Astrocyte (in vitro differentiated cells and primary cell): ENCODE results near the gene NR4A2. TPM values are rescaled to one million over a fixed set of nuclear protein-coding genes. Genes with fewer than 3 reads are reported as not detected.

Experiments used
- DNase-seq: peaks from one replicate; pipeline ENCODE4 v3.0.0-alpha.2; 2010; ENCODE audit warnings: low read depth
- FAIRE-seq: peaks from 2 replicates; lab custom pipeline; 2011; peaks lifted over from hg19 to GRCh38; lab: Jason Lieb, UNC
- H2AFZ ChIP-seq: 2 replicates; pipeline ENCODE4 v1.6.0; 2012; ENCODE audit warnings: low read depth, low read length, inconsistent platforms
- H3K27ac ChIP-seq: 2 replicates; pipeline ENCODE4 v1.5.1; 2011; ENCODE audit warnings: low read depth, low read length, inconsistent platforms
- H3K27me3 ChIP-seq: 2 replicates; pipeline ENCODE4 v1.6.0; 2011; ENCODE audit warnings: low read length, inconsistent platforms; ENCODE audit not compliant: insufficient read depth
- H3K36me3 ChIP-seq: 2 replicates; pipeline ENCODE4 v1.5.1; 2011; ENCODE audit warnings: low read length, inconsistent platforms; ENCODE audit not compliant: insufficient read depth
- H3K4me1 ChIP-seq: 2 replicates; pipeline ENCODE4 v1.5.1; 2011; ENCODE audit warnings: low read length, inconsistent platforms; ENCODE audit not compliant: insufficient read depth
- H3K4me2 ChIP-seq: 2 replicates; pipeline ENCODE4 v1.6.0; 2012; ENCODE audit warnings: low read length, inconsistent platforms
- H3K4me3 ChIP-seq: 2 replicates; pipeline ENCODE4 v1.5.1; 2011; ENCODE audit warnings: low read depth, mild to moderate bottlenecking, low read length, inconsistent platforms; ENCODE audit not compliant: insufficient read depth
- H3K79me2 ChIP-seq: 2 replicates; pipeline ENCODE4 v1.6.0; 2012; ENCODE audit warnings: mild to moderate bottlenecking, low read length, inconsistent platforms; ENCODE audit not compliant: insufficient read depth
- H3K9ac ChIP-seq: 2 replicates; pipeline ENCODE4 v1.6.0; 2012; ENCODE audit warnings: mild to moderate bottlenecking, low read length, inconsistent platforms
- H3K9me3 ChIP-seq: 2 replicates; pipeline ENCODE4 v1.5.1; 2012; ENCODE audit warnings: low read depth, mild to moderate bottlenecking, low read length, inconsistent platforms; ENCODE audit not compliant: insufficient read depth
- H4K20me1 ChIP-seq: 2 replicates; pipeline ENCODE4 v1.6.0; 2012; ENCODE audit warnings: low read length, inconsistent platforms; ENCODE audit not compliant: insufficient read depth
- H3K27ac Mint-ChIP-seq: one replicate; pipeline ENCODE4 v1.8.0; 2021; ENCODE audit warnings: mild to moderate bottlenecking, mixed read lengths; ENCODE audit not compliant: unreplicated experiment
- H3K27me3 Mint-ChIP-seq: one replicate; pipeline ENCODE4 v1.8.0; 2021; ENCODE audit warnings: low read depth, mixed read lengths; ENCODE audit not compliant: unreplicated experiment
- H3K36me3 Mint-ChIP-seq: one replicate; pipeline ENCODE4 v1.8.0; 2021; ENCODE audit warnings: low read depth, mixed read lengths; ENCODE audit not compliant: unreplicated experiment
- H3K4me1 Mint-ChIP-seq: one replicate; pipeline ENCODE4 v1.8.0; 2021; ENCODE audit warnings: low read depth, mixed read lengths; ENCODE audit not compliant: unreplicated experiment
- H3K4me3 Mint-ChIP-seq: one replicate; pipeline ENCODE4 v1.8.0; 2021; ENCODE audit warnings: mild to moderate bottlenecking, moderate library complexity, mixed read lengths; ENCODE audit not compliant: unreplicated experiment
- H3K9me3 Mint-ChIP-seq: one replicate; pipeline ENCODE4 v1.8.0; 2021; ENCODE audit warnings: mild to moderate bottlenecking, mixed read lengths; ENCODE audit not compliant: unreplicated experiment
- EZH2 ChIP-seq: IDR thresholded peaks from 2 replicates; pipeline ENCODE4 v1.6.1; 2012; ENCODE audit warnings: mild to moderate bottlenecking, low read length, inconsistent platforms; ENCODE audit not compliant: insufficient read depth
- total RNA-seq: library from RNA; stranded (reverse); gene quantifications from 2 replicates; pipeline ENCODE4 v1.2.1, GENCODE V29; 2021
- TF ChIP-seq, protein P1 (sequence below): IDR thresholded peaks from 2 replicates; pipeline ENCODE4 v1.5.1; 2011; ENCODE audit warnings: low read depth, mild to moderate bottlenecking, inconsistent platforms, low read length, moderate library complexity; ENCODE audit not compliant: insufficient read depth

Gene NR4A2
- total RNA-seq, 1 donor from 2014 or later = 1.3 TPM

GRCh38 chr2:156347431-156347830 is 14.9 kb upstream of the NR4A2 start:
- no peak for DNase-seq
- H2AFZ ChIP-seq = no peak overlapping the region
- H3K9me3 ChIP-seq = no peaks in the 10 kb centered on the region
- no peak overlapping the region for H3K27ac Mint-ChIP-seq
- TF ChIP-seq, protein P1, sequence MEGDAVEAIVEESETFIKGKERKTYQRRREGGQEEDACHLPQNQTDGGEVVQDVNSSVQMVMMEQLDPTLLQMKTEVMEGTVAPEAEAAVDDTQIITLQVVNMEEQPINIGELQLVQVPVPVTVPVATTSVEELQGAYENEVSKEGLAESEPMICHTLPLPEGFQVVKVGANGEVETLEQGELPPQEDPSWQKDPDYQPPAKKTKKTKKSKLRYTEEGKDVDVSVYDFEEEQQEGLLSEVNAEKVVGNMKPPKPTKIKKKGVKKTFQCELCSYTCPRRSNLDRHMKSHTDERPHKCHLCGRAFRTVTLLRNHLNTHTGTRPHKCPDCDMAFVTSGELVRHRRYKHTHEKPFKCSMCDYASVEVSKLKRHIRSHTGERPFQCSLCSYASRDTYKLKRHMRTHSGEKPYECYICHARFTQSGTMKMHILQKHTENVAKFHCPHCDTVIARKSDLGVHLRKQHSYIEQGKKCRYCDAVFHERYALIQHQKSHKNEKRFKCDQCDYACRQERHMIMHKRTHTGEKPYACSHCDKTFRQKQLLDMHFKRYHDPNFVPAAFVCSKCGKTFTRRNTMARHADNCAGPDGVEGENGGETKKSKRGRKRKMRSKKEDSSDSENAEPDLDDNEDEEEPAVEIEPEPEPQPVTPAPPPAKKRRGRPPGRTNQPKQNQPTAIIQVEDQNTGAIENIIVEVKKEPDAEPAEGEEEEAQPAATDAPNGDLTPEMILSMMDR = no peak
- TF ChIP-seq EZH2 = no peak
- H3K4me3 ChIP-seq = no peak overlapping the region
- no peak overlapping the region for H3K4me3 Mint-ChIP-seq
- H3K4me2 ChIP-seq = no peak overlapping the region
- H3K4me1 ChIP-seq = no peaks in the 10 kb centered on the region
- H3K27ac ChIP-seq = no peak overlapping the region
- H3K9me3 Mint-ChIP-seq = no peaks in the 10 kb centered on the region
- peaks cover 12% of the 10 kb centered on the region for H3K4me1 Mint-ChIP-seq
- H3K36me3 Mint-ChIP-seq = no peaks in the 10 kb centered on the region
- H4K20me1 ChIP-seq = no peaks in the 10 kb centered on the region
- no peaks in the 10 kb centered on the region for H3K27me3 ChIP-seq
- no peaks in the 10 kb centered on the region for H3K36me3 ChIP-seq
- no peaks in the 10 kb centered on the region for H3K79me2 ChIP-seq
- no peak for FAIRE-seq
- no peak overlapping the region for H3K9ac ChIP-seq
- no peaks in the 10 kb centered on the region for H3K27me3 Mint-ChIP-seq

DNA sequence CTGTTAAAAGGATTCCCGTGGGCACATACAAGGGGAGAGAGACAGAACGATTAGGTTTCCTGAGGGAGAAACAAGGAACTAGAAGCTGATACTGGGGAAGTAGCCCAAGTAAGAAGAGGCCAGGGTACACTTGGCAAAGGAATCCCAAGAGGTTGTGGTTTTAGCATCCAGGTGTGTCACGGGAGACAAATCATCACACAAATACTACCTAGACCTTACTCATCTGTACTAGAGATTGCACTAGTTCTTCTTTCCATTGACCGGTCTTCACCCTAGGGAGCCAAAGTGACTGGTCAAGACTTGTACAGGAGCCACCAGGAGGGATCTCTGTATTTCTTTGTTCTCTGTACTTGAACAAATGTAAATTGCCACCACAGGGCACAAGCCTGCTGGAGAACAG is 14.2 kb upstream of the NR4A2 start:
- DNase-seq (no peak), FAIRE-seq (no peak)
- Histone ChIP-seq H3K27me3 (no peaks in the 10 kb centered on the region), H3K36me3 (no peaks in the 10 kb centered on the region), H3K4me2 (no peak overlapping the region), H2AFZ (no peak overlapping the region), H3K9ac (no peak overlapping the region), H3K4me1 (no peaks in the 10 kb centered on the region), H3K4me3 (no peak overlapping the region), H3K27ac (no peak overlapping the region), H3K9me3 (no peaks in the 10 kb centered on the region), H4K20me1 (no peaks in the 10 kb centered on the region), H3K79me2 (no peaks in the 10 kb centered on the region)
- H3K9me3 Mint-ChIP-seq = no peaks in the 10 kb centered on the region
- H3K36me3 Mint-ChIP-seq = no peaks in the 10 kb centered on the region
- no peak overlapping the region for H3K4me3 Mint-ChIP-seq
- H3K27me3 Mint-ChIP-seq = no peaks in the 10 kb centered on the region
- peaks cover 12% of the 10 kb centered on the region for H3K4me1 Mint-ChIP-seq
- no peak overlapping the region for H3K27ac Mint-ChIP-seq
- TF ChIP-seq EZH2 = no peak
- TF ChIP-seq, protein P1 = no peak

DNA sequence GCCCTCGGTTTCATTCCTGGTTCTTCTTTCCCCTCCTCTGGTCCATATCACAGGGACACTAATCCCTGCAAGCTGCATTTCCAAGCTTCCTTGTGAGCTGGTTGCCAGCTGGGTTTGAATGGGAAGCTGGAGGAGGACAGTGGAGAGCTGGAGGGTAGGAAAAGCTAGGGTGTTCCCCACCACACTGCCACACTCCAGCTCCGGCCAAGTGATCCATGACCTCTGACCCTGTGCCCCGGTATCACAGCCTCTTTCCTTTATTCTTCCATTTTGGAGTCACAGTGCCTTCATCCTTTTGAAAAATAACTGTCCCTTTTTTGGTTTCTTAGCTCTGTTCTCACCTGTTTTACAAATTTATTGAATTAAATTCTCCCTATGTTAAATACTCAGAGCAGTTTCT is 13.1 kb upstream of the NR4A2 start:
- FAIRE-seq (no peak), DNase-seq (no peak)
- no peak overlapping the region for H3K4me2 ChIP-seq
- H3K36me3 ChIP-seq = no peaks in the 10 kb centered on the region
- no peaks in the 10 kb centered on the region for H4K20me1 ChIP-seq
- Mint-ChIP-seq H3K9me3 (no peaks in the 10 kb centered on the region), H3K36me3 (no peaks in the 10 kb centered on the region), H3K27ac (no peak overlapping the region), H3K27me3 (no peaks in the 10 kb centered on the region), H3K4me1 (peaks cover 12% of the 10 kb centered on the region), H3K4me3 (no peak overlapping the region)
- no peaks in the 10 kb centered on the region for H3K27me3 ChIP-seq
- no peak overlapping the region for H3K4me3 ChIP-seq
- no peak overlapping the region for H3K27ac ChIP-seq
- H3K79me2 ChIP-seq = no peaks in the 10 kb centered on the region
- no peaks in the 10 kb centered on the region for H3K9me3 ChIP-seq
- no peak overlapping the region for H2AFZ ChIP-seq
- TF ChIP-seq, protein P1 = no peak
- TF ChIP-seq EZH2 = no peak
- peaks cover 4% of the 10 kb centered on the region for H3K4me1 ChIP-seq
- no peak overlapping the region for H3K9ac ChIP-seq
